CD4-positive, alpha-beta T cell treated with Interleukin-21 for 1 hour (primary cell): ENCODE results near the gene RFPL2.
"Not testable (repeated sequence)": the region's sequence is repeated elsewhere in the genome, so short reads cannot be mapped to it uniquely, and the experiment has no call there.

Experiments
- DNase-seq: peaks from one replicate; pipeline ENCODE4 v3.0.0-alpha.2; 2020

The RFPL2 gene

DNA sequence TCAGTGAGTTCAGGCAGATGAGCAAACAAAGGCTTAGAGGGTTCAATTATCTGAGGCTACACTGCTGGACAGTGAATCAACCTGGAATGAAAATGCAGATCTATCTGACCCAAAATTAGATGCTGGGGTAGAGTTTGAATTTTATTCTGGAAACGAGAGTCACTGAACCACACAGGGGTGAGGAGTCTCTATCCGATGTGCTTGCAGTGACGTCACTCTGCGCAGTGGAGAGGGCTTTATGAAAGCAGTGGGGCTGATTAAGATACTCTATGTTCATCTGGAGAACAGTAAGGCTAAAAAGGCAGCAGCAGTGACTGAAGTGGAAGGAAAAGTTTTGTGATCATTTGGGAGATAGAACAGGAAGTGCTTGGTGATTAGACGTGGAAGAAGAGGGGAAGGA, 44.5 kb downstream of the RFPL2 start:
- not testable (repeated sequence) for DNase-seq

DNA sequence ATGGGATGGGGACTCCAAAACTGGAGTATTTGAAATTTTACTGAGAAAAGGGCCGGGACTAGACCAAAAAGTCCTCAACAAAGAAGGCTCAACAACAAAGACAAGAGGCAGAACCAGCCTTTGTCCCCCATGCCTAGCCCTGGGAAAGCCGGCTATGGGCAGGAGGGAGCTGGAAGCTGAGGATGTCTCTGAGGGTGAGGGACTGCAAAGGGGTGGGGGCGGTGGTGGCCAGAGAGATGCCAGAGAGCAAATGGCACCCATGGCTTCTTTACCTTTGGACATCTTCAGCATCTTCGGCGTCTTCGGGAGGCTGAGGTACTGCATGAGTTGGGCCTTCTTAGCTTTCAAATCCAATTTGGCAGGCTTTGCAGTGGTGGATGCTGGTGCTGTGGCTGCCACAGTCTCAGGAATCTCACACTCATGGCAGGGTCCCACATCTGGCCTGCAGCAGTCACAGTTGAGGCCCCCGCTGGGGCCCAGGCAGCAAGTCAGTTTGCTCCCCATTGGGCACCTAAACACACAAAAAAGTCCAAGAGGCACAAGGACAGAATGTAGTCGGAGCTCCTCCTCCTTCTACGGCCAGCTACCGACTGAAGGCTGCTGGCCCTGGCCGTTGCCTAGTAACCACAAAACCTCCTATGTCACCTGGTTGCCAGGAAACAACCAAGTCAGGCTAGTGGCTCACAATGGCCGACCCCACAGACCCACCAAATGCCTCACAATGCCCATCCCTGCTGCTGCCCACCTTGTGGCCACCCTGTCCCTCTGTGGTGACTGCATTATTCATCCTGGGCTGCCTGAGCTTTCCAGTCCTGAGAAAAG, 46.0 kb downstream of the RFPL2 start, which contains the start of gene C22orf42:
TSS of gene C22orf42 (minus strand) at position 592 of the 822 bp plus-strand sequence. CDS start at position 504, 88 bp downstream.
- no peak for DNase-seq

DNA sequence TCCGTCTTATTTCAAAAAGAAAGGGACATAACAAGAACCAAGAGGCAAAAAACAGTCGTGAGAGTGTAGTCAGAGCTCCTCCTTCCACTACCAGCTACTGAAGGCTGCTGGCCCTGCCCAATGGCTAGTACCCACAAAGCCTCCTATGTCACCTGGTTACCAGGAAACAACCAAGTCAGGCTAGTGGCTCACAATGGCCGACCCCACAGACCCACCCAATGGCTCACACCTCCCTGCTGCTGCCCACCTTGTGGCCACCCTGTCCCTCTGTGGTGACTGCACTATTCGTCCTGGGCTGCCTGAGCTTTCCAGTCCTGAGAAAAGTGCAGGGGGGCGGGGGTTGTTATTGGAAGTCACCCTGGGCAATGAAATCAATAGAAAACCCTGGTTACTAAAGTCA, 47.2 kb downstream of the RFPL2 start:
- not testable (repeated sequence) for DNase-seq

DNA sequence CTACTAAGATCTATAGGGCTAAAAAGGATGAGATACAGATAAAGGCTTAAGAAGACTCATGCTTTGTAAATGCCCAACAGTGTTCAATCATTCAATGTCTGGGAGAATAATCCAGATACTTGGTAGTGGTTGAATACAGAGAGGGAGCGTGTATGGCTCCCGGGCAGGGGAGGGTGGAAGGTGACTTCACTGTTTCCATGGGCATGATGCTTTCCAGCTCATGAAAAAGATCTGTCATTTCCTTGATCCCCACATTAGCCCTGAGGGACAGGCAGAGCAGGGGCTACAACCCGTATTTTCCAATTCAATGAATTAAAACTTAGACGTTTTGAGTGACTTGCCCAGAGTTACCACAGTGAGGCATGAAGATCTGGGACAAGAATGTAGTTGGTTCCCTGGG, 50.1 kb downstream of the RFPL2 start:
- DNase-seq = not testable (repeated sequence)

DNA sequence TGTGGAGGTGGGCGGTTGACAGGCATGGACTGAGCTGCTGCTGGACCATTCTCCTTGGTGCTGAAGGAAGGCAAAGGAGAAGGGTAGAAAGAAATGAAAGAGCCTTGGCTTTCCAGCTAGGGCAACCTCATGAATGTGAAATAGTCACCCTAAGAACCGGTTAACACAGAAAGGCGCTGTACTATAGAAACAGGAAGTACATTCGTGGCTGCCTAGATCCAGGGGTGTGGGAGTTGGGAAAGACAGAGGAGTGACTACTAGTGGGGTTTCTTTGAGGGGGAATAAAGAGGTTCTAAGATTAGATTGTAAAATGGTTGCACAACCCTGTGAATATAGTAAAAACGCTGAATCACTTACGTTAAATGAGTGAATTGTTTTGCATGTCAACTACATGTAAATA, 53.2 kb downstream of the RFPL2 start:
- not testable (repeated sequence) for DNase-seq

DNA sequence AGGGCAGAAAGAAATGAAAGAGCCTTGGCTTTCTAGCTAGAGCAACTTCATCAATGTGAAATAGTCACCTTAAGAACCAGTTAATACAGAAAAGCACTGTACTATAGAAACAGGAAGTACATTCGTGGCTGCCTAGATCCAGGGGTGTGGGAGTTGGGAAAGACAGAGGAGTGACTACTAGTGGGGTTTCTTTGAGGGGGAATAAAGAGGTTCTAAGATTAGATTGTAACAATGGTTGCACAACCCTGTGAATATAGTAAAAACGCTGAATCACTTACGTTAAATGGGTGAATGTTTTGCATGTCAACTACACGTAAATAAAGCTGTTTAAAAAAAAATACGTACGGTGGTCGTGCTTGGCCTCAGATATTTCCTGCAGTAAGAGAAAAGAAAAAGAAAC, 54.2 kb downstream of the RFPL2 start:
- not testable (repeated sequence) for DNase-seq

DNA sequence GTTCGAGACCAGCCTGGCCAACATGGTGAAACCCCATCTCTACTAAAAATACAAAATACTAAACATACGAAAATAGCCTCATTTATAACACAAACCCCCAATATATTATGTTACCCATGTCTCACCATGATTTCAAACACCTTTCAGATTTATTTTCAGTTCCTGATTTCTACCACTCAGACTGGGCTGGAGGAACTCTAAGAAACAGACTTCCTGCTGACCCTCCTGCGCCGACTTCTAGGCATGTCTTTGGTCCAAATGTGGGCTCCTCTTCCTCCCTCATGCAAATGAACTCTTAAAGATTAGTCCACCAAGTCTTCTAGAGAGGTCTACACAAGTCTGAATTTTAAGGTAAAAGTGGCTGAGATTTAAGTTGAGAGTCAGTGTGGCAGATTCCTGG, 56.5 kb downstream of the RFPL2 start:
- not testable (repeated sequence) for DNase-seq

DNA sequence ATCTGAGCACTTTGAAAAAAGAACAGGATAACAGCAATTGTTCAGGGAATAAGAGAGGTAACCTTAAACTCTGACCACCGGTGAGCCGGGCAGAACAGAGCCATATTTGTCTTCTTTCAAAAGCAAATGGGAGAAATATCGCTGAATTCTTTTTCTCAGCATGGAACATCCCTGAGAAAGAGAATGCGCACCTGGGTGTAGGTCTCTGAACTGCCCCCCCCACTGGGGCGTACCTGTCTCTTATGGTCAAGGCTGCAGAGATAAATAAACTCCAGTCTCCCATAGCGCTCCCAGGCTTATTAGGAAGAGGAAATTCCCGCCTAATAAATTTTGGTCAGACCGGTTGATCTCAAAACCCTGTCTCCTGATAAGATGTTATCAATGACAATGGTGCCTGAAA, 57.7 kb downstream of the RFPL2 start:
- DNase-seq = not testable (repeated sequence)

DNA sequence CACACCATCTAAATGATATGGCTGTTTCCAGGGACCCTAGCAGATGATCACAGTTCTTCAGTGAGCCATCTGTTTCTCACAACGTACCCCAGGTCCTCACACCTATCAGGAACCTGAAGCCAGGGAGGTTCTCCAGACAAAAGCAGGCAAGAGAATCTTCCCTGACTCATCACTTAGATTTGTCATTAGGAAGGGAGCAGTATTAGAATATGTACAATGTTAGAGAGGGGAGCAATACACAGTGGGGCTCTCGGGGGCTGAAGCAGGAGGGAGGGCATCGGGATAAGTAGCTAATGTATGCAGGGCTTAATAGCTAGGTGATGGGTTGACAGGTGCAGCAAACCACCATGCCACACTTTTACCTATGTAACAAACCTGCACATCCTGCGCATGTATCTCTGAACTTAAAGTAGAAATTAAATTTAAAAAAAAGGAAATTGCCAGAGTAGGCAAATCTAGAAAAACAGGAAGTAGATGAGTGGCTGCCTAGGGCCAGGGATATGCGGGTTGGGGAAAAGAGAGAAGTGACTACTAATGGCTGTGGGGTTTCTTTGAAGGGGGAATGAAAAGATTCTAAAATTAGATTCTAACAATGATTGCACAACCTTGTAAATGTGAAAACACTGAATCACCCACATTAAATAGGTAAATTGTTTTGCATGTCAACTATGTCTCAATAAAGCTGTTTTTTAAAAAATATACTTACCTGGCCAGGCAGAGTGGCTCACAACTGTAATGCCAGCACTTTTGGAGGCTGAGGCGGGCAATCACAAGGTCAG, 60.2 kb downstream of the RFPL2 start:
- DNase-seq = no peak

DNA sequence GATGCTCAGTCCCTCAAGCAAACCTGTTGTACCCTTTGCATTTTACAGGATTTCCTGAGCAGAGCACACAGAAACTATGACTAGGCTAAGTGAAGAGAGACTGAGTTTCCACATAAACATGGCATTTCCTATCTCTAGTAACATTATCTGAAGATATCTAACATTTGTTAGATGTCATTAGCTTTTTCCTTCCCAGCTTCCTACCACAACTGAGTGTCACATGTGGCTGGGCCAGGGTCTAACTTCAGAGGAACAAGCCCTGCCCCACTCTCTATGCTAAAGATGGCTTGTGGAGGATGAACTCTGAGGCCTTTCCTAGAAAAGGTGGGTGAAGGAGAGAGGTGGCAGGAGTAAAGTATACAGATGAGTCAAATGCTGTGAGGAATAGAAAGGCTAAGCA, 62.3 kb downstream of the RFPL2 start:
- no peak for DNase-seq

DNA sequence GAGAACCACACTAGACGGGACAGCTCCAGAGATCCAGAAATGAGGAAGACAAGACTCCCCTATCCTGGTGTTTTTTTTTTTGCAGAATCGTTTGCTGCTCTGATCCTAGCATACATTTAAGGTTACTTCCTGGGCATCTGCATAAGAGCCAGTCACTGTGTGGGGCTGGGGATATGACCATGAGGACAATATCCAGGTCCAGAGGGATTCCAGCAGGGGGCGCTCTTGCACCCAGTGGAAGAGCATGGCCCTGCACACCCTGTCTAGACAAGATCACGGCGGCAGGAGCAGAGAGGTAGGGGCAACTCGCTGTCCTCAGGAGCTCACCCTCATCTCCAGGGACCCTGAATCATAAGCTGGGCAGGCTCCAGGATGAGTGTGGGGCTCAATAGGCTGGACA, 64.2 kb downstream of the RFPL2 start:
- DNase-seq = peak; percentile 43
